ENCODE results near the gene HHATL. TPM values are rescaled to one million over a fixed set of nuclear protein-coding genes. Genes with fewer than 3 reads are reported as not detected.
"Not testable (repeated sequence)": the region's sequence is repeated elsewhere in the genome, so short reads cannot be mapped to it uniquely, and the experiment has no call there.

Gene HHATL
- total and polyA plus RNA-seq, 5 donors = 480 to 768 (median 586) TPM

DNA sequence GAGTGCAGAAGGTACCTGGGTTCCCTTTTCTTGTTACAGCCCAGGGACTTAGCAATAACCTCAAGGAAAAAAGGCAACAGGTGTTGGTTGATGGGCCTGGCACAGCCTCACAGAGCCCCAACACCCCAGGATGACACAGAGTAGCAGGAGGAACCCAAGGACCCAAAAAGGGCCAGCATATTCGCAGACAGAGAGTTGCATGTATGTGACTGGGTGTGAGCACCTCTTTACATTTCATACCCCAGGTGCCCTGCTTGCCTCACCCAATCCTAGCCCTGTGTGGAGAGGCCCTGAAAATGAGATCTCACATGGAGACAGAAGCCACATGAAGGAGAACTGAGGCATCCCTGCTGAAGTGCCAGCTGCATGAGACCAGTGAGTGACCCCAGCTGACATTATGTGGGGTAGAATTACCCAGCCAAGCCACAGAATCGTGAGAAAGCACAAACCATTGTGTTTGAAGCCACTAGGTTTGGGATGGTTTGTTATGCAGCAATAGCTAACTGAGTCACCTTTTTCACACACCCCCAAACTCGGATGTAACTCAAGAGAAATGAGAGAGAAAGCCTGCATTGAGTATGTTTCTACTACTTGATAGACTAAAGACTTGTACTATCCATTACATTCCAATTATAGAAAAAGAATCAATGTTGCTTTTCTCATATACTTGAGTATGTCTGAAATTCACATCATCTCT, 26.2 kb upstream of the HHATL start:
- intact Hi-C loops (cut with DNase I) = no loop called here
- DNase-seq = no peak
- WGBS = 89% methylated on average over 3 of the region's 3 CpGs

DNA sequence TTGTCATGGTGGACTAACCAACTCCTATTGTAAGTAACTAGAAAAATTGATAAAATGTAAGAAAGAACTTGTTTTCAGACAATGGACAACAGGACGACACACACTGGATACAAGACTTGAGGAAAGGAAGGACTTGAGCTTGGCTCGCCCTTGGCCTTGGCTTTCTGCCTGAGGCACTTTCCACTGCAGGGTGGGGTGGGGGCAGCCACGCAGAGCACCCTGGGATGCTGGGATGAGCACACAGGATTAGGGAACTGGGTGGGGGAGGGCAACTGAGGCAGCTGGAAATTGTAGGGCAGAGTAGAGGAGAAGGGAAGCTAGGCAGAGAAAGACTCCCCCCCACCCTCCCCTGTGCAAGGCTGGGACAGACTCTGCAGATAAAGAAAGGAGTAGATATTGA, 25.5 kb upstream of the HHATL start:
- Histone ChIP-seq H3K27ac (ENCODE audit: low read length) (no peak overlapping the region), H3K4me3 (ENCODE audit: low read length) (no peak overlapping the region), H3K9me3 (ENCODE audit: control insufficient read depth, low read length) (no peaks in the 10 kb centered on the region), H3K27me3 (ENCODE audit: control insufficient read depth, insufficient read depth) (no peaks in the 10 kb centered on the region), H3K4me1 (ENCODE audit: control insufficient read depth, insufficient read depth, low read length) (peaks cover 10% of the 10 kb centered on the region)
- peak; percentile 34 to 78 for ATAC-seq
- 9% methylated on average over 3 of the region's 3 CpGs for WGBS
- intact Hi-C loops (cut with DNase I) = no loop called here
- peak; percentile 60 to 89 (median 81) for DNase-seq

More for the DNA sequence above, 26.2 kb upstream of the HHATL start:
- no peak overlapping the region for H3K27ac ChIP-seq (ENCODE audit: low read length)
- no peak for ATAC-seq
- H3K4me3 ChIP-seq (ENCODE audit: low read length) = no peak overlapping the region
- H3K9me3 ChIP-seq (ENCODE audit: control insufficient read depth, low read length) = no peaks in the 10 kb centered on the region
- peaks cover 10% of the 10 kb centered on the region for H3K4me1 ChIP-seq (ENCODE audit: control insufficient read depth, insufficient read depth, low read length)
- no peaks in the 10 kb centered on the region for H3K27me3 ChIP-seq (ENCODE audit: control insufficient read depth, insufficient read depth)

DNA sequence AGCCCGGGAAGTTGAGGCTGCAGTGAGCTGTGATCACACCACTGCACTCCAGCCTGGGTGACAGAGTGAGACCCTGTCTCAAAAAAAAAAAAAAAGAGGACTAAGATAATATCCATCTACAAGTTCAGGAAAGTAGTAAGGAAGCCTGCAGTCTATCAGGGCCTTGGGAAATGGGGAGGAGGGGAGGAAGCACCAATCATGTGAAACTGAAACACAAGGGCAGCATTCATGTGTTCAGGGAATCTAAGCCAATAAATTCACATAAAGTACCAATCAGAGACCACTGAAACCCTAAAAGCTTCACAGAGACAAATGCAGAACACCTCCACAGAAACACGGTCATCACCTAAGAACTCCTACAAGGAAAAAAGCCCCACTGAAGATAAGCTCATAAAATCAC, 22.9 kb upstream of the HHATL start:
- no peak overlapping the region for H3K4me3 ChIP-seq (ENCODE audit: low read length)
- 83% methylated on average over 2 of the region's 2 CpGs for WGBS
- intact Hi-C loops (cut with DNase I) = no loop called here
- ATAC-seq (no peak), DNase-seq (no peak)
- H3K27me3 ChIP-seq (ENCODE audit: control insufficient read depth, insufficient read depth) = no peaks in the 10 kb centered on the region
- H3K4me1 ChIP-seq (ENCODE audit: control insufficient read depth, insufficient read depth, low read length) = peaks cover 2% of the 10 kb centered on the region
- no peak overlapping the region for H3K27ac ChIP-seq (ENCODE audit: low read length)
- no peaks in the 10 kb centered on the region for H3K9me3 ChIP-seq (ENCODE audit: control insufficient read depth, low read length)

DNA sequence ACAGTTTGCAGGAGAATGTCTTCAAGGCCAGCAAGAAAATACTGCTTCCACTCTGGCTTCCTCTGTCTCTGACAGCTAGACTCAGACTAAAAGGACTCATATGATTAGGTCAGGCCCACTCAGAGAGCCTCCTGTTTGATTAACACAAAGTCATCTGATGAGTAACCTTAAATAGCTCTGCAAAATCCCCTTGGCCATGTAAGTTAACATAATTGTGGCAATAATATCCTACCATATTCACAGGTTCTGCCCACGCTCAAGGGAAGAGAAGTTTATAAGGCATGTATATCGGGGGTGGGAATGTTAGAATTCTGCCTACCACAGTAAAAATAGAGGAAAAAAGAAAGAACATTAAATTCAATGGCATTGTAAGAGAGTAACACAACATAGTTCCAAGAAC, 20.6 kb upstream of the HHATL start:
- Histone ChIP-seq H3K9me3 (ENCODE audit: control insufficient read depth, low read length) (no peaks in the 10 kb centered on the region), H3K27ac (ENCODE audit: low read length) (peak overlapping the region; percentile 78), H3K4me3 (ENCODE audit: low read length) (no peak overlapping the region), H3K27me3 (ENCODE audit: control insufficient read depth, insufficient read depth) (no peaks in the 10 kb centered on the region), H3K4me1 (ENCODE audit: control insufficient read depth, insufficient read depth, low read length) (peaks cover 3% of the 10 kb centered on the region)
- intact Hi-C loops (cut with DNase I) = no loop called here
- DNase-seq = no peak
- no peak for ATAC-seq
- WGBS = 86% methylated on average over 2 of the region's 2 CpGs

DNA sequence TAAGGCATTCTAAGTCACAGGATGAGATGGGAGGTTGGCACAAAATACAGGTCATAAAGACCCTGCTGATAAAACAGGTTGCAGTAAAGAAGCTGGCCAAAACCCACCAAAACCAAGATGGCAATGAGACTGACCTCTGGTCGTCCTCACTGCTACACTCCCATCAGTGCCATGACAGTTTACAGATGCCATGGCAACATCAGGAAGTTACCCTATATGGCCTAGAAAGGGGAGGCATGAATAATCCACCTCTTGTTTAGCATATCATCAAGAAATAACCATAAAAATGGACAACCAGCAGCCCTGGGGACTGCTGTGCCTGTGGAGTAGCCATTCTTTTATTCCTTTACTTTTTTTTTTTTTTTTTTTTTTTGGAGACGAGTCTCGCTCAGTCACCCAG, 19.8 kb upstream of the HHATL start:
- DNase-seq; H3K4me3 ChIP-seq (ENCODE audit: low read length); H3K9me3 ChIP-seq (ENCODE audit: control insufficient read depth, low read length); ATAC-seq; intact Hi-C loops (cut with DNase I); H3K4me1 ChIP-seq (ENCODE audit: control insufficient read depth, insufficient read depth, low read length); H3K27me3 ChIP-seq (ENCODE audit: control insufficient read depth, insufficient read depth): not testable (repeated sequence)
- peak overlapping the region; percentile 92 for H3K27ac ChIP-seq (ENCODE audit: low read length)
- WGBS = 95% methylated on average over 3 of the region's 3 CpGs

DNA sequence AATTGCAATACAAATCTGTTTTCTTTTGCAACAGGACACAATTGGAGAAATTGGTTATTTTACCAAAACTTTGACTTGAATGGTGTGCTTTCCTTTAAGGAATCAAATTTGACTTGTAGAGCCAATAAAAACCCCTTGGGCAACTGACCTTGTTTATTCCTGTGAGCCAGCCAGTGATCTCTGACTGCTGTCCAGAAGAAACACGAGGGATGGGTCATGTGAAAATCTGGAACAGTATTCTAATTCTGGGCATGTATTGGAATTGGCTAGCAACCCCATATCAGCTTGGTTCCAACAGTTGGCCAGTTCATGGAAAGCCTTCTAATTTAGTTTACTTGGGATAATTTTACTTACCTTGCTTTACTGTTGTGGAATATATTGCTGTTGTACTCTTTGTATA, 19.1 kb upstream of the HHATL start:
- Histone ChIP-seq H3K27me3 (ENCODE audit: control insufficient read depth, insufficient read depth) (no peaks in the 10 kb centered on the region), H3K4me1 (ENCODE audit: control insufficient read depth, insufficient read depth, low read length) (peaks cover 1% of the 10 kb centered on the region), H3K9me3 (ENCODE audit: control insufficient read depth, low read length) (no peaks in the 10 kb centered on the region), H3K4me3 (ENCODE audit: low read length) (no peak overlapping the region), H3K27ac (ENCODE audit: low read length) (no peak overlapping the region)
- intact Hi-C loops (cut with DNase I) = no loop called here
- ATAC-seq (no peak), DNase-seq (peak in 1 of 3 donors; percentile 18)
- 17% methylated on average over 1 of the region's 1 CpG for WGBS

DNA sequence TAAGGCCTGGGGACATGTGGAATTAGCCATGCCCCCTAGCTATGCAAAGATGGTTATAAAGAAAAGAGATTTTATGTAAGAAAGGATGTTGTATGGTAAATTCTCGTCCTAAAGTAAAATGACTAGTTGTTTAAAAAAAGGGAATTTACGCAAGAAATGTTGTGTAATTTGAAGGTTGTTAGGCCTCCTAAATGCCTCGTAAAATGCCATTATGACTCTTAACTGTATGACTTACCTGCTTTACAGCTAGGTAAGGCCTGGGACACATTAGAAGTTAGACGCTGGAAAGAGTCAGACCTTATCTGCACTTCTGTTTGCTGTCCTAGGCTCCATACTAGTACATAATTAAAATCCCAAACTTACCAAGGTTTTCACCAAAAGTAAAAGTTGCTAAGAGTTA, 17.5 kb upstream of the HHATL start:
- no peaks in the 10 kb centered on the region for H3K9me3 ChIP-seq (ENCODE audit: control insufficient read depth, low read length)
- WGBS = 77% methylated on average over 4 of the region's 4 CpGs
- peaks cover 1% of the 10 kb centered on the region for H3K4me1 ChIP-seq (ENCODE audit: control insufficient read depth, insufficient read depth, low read length)
- ATAC-seq = no peak
- DNase-seq = no peak
- no peak overlapping the region for H3K27ac ChIP-seq (ENCODE audit: low read length)
- H3K27me3 ChIP-seq (ENCODE audit: control insufficient read depth, insufficient read depth) = no peaks in the 10 kb centered on the region
- H3K4me3 ChIP-seq (ENCODE audit: low read length) = no peak overlapping the region
- intact Hi-C loops (cut with DNase I) = no loop called here

DNA sequence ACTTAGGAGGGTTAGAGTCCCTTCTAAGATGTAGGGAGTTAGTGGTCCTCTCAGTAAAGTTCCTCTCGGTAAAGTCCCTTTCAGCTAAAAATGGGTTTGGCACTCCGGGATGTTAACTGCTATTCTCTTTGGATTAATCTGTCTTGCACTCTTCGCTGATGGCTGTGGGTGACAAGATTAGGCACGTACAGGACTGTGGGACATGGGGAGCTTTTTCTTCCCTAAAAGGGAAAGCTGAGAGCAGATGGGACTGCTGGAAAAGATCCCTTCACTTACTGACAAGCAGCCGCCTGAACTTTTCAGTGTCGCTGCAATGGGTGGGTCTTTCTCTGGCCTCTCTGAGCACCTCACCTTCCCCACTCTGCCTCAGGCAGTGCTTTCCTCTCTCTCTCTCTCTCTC, 16.4 kb upstream of the HHATL start:
- peak overlapping the region; percentile 98 for H3K27ac ChIP-seq (ENCODE audit: low read length)
- intact Hi-C loops (cut with DNase I) = no loop called here
- H3K4me3 ChIP-seq (ENCODE audit: low read length) = no peak overlapping the region
- H3K9me3 ChIP-seq (ENCODE audit: control insufficient read depth, low read length) = no peaks in the 10 kb centered on the region
- DNase-seq (no peak), ATAC-seq (peak; percentile 78 to 85)
- no peaks in the 10 kb centered on the region for H3K27me3 ChIP-seq (ENCODE audit: control insufficient read depth, insufficient read depth)
- H3K4me1 ChIP-seq (ENCODE audit: control insufficient read depth, insufficient read depth, low read length) = peaks cover 1% of the 10 kb centered on the region
- 47% methylated on average over 6 of the region's 6 CpGs for WGBS

DNA sequence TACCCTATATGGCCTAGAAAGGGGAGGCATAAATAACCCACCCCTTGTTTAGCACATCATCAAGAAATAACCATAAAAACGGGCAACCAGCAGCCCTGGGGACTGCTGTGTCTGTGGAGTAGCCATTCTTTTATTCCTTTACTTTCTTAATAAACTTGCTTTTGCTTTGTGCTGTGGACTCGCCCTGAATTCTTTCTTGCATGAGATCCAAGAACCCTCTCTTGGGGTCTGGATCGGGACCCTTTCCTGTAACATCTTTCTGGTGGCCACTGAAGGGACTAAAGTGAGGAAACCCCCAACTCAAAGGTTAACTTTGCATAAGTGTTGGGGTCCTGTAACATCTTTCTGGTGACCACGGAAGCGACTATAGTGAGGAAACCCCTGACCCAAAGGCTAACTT, 15.7 kb upstream of the HHATL start:
- H3K4me3 ChIP-seq (ENCODE audit: low read length) = no peak overlapping the region
- H3K4me1 ChIP-seq (ENCODE audit: control insufficient read depth, insufficient read depth, low read length) = peaks cover 1% of the 10 kb centered on the region
- WGBS = 84% methylated on average over 5 of the region's 5 CpGs
- no peaks in the 10 kb centered on the region for H3K9me3 ChIP-seq (ENCODE audit: control insufficient read depth, low read length)
- DNase-seq = no peak
- no peaks in the 10 kb centered on the region for H3K27me3 ChIP-seq (ENCODE audit: control insufficient read depth, insufficient read depth)
- intact Hi-C loops (cut with DNase I) = no loop called here
- ATAC-seq = no peak
- peak overlapping the region; percentile 98 for H3K27ac ChIP-seq (ENCODE audit: low read length)

DNA sequence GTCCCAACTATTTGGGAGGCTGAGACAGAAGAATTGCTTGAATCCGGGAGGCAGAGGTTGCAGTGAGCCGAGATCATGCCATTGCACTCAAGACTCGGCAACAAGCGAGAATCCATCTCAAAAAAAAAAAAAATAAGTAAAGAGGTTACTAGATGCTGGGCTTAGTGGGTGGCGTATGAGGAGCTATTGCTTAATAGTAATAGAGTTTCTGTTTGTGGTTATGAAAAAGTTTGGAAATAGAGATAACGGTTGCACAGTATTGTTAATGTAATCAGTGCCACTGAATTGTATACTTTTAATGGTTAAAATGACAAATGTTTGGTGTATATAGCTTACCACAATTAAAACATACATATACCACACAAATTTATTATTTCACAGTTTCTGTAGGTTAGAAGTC, 14.7 kb upstream of the HHATL start:
- no peaks in the 10 kb centered on the region for H3K9me3 ChIP-seq (ENCODE audit: control insufficient read depth, low read length)
- H3K4me3 ChIP-seq (ENCODE audit: low read length) = no peak overlapping the region
- DNase-seq (no peak), ATAC-seq (no peak)
- H3K27ac ChIP-seq (ENCODE audit: low read length) = no peak overlapping the region
- H3K4me1 ChIP-seq (ENCODE audit: control insufficient read depth, insufficient read depth, low read length) = peaks cover 1% of the 10 kb centered on the region
- H3K27me3 ChIP-seq (ENCODE audit: control insufficient read depth, insufficient read depth) = no peaks in the 10 kb centered on the region
- intact Hi-C loops (cut with DNase I) = no loop called here
- 89% methylated on average over 6 of the region's 6 CpGs for WGBS

DNA sequence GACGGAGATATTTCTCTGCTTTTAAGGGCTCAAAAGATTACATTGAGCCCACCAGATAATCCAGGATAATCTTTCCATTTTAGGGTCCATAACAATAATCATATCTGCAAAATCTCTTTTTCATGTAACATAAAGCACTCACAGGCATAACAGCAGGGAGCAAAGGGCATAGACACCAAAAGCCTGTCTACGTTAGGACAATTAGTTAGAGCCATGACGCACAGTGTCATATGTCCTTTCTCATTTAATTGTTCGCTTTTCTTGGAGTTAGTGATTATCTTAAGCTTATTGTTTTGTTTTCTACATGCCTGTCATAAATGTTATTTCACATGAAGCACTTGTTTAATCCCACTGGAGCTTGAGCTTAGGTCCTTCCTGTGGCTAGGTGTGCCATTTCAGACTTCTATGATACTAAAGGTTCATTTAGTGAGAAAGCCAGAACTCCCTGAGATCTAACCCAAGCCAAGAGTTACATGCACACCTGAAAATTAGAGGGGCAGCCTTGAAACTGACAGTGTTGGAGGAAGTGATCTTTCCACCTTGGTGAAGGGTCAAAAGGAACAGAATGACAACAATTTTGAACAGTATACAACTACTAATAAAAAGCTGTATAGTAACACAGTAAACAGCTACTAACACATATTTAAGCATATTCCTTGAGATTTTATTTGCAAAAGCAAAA, 11.7 kb upstream of the HHATL start:
- Histone ChIP-seq H3K27me3 (ENCODE audit: control insufficient read depth, insufficient read depth) (no peaks in the 10 kb centered on the region), H3K4me1 (ENCODE audit: control insufficient read depth, insufficient read depth, low read length) (no peaks in the 10 kb centered on the region), H3K27ac (ENCODE audit: low read length) (no peak overlapping the region), H3K4me3 (ENCODE audit: low read length) (no peak overlapping the region), H3K9me3 (ENCODE audit: control insufficient read depth, low read length) (no peaks in the 10 kb centered on the region)
- WGBS = 73% methylated on average over 4 of the region's 4 CpGs
- no peak for ATAC-seq
- intact Hi-C loops (cut with DNase I) = no loop called here
- no peak for DNase-seq

All from right cardiac atrium (tissue), 5 donors.